Activated T-cell treated with anti-CD3 and anti-CD28 coated beads for 24 hours (primary cell): ENCODE data around the gene PLXDC2.
"Not testable (repeated sequence)": the region's sequence is repeated elsewhere in the genome, so short reads cannot be mapped to it uniquely, and the experiment has no call there.

ENCODE experiments used
- DNase-seq: peaks from one replicate; pipeline ENCODE4 v3.0.0-alpha.2; 2020; ENCODE audit warnings: low read depth

PLXDC2 gene

DNA sequence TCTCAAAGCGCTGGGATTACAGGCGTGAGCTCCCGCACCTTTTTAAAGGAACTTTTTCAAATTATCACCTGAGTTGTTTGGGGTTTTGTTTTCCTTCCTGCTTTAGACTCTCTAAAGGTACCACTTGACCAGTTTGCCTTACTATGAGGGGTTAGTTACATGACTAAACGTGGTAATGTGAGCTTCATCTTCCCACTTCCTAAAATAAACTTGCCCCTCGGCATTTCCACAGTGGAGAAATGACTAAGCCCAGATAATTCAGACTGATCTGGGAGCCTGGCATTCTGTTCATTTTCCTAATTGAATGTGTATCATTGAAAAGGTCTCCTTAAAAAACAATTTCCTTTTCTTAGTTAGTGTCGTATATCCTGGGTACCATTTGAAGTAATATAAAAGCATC is 163.4 kb downstream of the PLXDC2 start:
- DNase-seq: no peak

- DNase-seq: no peak
Measured at GRCh38 chr10:19983880-19984565, 167.8 kb downstream of the PLXDC2 start.

DNA sequence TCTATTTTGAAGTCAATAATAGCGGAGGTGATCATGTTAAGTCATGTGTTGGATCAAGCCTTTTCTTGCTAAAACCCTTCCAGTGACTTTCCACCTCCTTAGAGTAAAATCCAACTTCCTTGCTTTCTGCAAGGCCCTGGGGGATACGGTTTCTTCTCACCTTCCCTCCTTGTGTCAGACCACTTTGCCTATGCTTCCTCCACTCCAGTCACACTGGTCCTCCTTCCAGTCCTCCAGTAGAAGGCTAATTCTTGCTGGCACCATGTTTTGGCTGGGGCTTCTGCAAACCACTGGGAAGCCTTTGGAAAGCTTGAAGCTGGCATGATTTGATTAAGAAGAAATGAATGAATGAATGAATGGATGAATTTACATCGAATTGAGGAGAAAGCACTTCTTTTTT is 169.5 kb downstream of the PLXDC2 start:
- no peak for DNase-seq

DNA sequence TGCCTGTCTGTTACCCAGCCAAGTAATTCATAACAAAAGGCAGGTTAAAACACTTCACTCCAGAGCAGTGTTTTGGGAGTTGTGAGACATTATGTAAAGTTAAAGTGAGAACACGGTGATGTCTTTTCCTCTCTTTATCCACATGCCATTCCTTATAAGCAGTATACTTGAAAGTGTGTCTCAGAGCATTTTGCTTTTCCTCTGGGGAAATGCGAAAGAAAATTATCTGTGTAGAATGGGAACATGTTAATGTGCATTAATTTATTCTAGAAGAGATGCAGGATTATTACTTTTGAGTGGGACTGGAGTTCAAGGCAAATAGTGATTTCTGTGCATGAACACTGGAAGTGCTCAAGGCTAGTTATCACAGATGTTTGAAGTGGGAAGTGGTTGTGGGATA is 170.4 kb downstream of the PLXDC2 start:
- no peak for DNase-seq

DNA sequence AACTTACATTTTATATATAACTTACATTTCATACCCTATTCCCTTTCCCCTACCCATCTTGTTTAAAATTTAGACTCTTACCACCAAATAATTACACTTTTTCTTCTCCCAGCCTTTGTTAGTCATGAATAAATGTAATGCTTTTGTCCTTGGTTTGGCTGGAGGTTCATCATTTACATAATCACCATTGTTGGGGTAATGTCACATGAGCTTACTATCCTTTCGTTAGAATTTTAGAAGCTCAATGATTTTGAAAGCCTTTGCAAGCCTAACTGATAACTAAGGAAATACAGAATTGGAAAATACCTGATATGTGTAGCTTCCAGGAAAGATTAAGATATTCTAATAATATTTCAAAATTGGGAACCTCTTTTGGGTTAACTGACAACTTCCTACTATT is 171.7 kb downstream of the PLXDC2 start:
- DNase-seq: no peak

- DNase-seq: no peak
Measured at GRCh38 chr10:19993714-19994315, 177.6 kb downstream of the PLXDC2 start.

DNA sequence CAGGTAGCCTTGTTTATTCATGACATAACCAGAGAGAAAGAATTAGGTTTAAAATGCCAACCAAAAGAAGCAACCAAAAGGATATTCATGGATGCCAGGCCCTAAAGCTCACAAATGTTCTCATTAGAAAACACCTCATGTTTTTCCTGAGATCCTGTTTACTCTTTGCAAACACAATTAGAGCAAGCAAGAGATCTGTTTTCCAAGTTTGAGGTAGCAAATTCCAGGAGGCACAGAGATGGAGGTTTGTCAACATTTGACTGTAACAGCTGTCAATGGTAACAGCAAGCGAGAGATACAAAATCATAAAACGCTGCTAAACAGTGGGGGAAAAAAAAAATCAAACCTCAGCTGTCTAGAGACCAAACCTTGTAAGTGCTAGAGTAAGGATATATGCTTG is 182.2 kb downstream of the PLXDC2 start:
- DNase-seq: no peak

- no peak for DNase-seq
Measured at GRCh38 chr10:19999431-19999830, 183.2 kb downstream of the PLXDC2 start.

DNA sequence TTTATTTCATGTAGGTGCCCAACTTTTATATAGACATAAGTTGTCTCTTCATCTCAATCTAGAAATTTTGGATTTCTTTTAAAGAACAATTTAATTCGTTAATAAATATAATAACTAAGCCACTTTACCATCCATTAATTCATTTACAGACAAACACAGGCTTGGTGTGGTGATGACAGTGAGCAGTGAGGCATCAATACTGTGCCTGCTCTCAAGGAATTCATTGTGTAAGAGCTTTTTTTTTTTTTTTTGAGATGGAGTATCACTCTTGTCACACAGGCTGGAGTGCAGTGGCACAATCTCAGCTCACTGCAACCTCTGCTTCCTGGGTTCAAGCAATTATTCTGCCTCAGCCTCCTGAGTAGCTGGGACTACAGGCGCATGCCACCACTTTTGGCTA is 185.8 kb downstream of the PLXDC2 start:
- DNase-seq: not testable (repeated sequence)

- DNase-seq: no peak
Measured at GRCh38 chr10:20002657-20003056, 186.4 kb downstream of the PLXDC2 start.

- no peak for DNase-seq
Measured at GRCh38 chr10:20004087-20004523, 187.9 kb downstream of the PLXDC2 start.

DNA sequence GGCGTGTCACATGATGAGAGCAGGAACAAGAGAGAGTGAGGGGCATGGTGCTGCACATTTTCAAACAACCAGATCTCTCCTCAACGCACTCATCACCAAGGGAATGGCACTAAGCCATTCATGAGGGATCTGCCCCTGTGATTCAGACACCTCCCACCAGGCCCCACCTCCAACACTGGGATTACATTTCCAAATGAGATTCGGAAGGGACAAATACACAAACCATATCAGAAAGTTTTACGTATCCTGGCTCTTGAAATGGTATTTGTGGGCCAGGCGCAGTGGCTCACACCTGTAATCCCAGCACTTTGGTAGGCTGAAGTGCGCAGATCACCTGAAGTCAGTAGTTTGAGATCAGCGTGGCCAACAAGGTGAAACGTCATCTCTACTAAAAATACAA is 189.4 kb downstream of the PLXDC2 start:
- DNase-seq: no peak

DNA sequence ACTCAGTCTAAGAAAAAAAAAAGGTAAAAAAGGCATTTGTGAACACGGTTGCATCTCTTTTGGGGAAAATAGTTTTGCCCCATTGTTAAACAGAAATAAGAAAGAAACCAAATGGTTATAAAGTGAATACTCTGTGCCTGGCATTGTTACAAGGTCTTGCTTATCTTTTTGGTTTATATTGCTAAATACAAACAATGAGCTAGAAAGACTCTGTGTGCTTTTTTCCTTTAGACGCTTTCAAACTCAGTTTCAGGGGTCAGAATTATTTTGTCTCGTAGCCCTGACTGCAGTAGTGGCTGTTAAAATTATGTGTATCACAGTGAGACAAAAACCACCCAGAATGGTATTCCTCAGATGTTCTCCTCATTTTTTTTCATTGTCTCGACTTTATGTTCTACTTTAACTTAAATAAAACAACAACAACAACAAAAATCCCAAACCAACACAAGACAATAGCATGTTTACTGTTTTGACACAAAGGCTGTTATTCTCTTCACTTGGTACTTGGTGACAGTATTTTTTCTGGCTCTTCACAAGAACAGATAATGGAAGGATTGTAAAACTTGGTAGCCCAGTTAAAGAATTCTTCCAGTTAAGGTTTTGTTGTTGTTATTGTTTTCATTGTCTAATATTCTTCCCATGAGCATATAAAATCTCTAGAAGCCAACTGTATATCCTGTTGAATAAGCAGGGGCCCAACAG is 190.1 kb downstream of the PLXDC2 start:
- no peak for DNase-seq

DNA sequence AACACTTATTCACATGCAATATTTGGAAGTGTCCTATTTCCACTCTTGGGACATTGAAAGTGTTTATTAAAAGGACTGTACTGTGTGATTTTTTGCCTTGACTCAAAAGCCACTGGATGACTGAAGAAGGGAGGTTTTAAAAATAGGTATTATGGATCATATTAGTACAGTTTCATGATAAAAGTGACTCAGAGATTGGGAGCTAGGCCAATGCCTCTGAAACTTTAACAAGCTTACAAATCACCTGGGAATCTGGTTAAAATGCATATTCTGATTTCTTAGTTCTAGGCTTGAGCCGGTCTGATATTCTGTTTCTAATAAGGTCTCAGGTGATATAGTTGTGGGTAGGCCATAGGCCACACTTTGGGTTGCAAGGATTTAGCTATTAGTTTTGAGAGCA is 191.2 kb downstream of the PLXDC2 start:
- DNase-seq: no peak

GRCh38 chr10:20013991-20014750 is 197.9 kb downstream of the PLXDC2 start:
- no peak for DNase-seq

DNA sequence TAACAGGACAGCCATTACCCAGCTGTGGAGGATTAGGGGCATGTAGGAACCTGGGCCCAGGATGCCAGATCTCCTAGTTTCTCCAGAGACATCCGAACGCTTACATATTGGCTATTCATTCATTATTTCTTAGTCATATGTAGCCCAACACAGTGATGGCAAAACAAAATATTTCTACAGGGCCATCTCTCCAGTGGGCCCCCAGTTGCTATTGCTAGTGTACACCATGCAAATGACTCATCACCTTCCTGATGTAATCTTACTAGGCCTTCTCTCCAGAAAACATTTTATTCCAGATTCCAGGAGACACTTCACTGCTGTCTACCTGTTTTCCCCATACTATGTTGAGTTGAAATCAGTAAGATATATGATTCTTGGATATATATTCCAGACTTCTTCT is 201.7 kb downstream of the PLXDC2 start:
- no peak for DNase-seq

DNA sequence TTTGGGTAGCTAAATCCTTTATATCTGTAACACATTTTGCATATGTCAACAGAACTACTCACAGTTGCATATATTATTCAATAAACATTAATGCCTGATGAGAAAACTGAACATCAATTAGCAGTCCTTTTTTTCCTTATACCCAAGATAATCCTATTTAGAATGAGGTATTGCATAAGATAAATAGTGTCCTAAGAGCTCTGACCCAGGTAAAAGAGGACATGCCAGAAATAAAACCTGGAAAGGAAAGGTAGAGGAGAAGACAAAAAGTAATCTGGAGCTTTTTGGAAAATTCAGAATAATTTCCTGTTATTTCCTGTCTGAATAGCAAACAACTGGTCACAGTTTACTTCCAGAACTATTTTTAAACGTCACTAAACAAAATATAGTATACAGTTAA is 204.4 kb downstream of the PLXDC2 start:
- no peak for DNase-seq

- no peak for DNase-seq
Measured at GRCh38 chr10:20029523-20029922, 213.3 kb downstream of the PLXDC2 start.

GRCh38 chr10:20033476-20033875 is 217.2 kb downstream of the PLXDC2 start:
- DNase-seq: no peak

- DNase-seq: no peak
Measured at GRCh38 chr10:20034732-20035131, 218.5 kb downstream of the PLXDC2 start.

- no peak for DNase-seq
Measured at GRCh38 chr10:20040012-20040411, 223.8 kb downstream of the PLXDC2 start.

DNA sequence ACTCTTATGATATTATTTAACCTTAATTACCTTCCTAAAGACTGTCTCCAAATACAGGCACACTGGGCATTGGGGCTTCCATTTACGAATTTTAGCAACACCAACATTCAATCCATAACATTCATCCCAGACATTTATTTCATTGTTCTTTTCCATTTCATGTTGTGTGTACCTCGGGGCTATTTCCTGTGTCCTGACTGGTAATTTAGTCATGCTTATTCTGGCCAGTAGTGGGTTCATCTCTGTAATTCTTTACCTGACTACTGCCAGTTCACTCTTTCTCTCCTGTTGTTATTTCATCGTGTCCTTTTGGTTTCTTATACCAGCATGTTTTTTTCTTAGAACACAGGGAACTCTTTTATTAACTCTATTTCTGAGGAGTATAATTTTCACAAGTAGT is 225.7 kb downstream of the PLXDC2 start:
- no peak for DNase-seq

DNA sequence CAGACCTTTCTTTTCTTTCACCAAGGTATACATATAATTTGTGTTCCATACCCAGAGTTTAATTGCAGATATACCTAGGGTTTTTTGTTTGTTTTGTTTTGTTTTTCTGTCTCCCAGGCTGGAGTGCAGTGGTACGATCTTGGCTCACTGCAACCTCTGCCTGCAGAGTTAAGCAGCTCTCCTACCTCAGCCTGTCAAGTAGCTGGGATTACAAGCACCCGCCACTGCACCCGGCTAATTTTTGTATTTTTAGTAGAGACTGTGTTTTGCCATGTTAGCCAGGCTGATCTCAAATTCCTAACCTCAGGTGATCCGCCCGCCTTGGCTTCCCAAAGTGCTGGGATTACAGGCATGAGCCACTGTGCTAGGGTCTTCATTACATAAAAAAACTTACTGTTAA is 228.9 kb downstream of the PLXDC2 start:
- DNase-seq: not testable (repeated sequence)
